Measurements from ENCODE around the gene MCC.

MCC gene

GRCh38 chr5:113325054-113325453 lies 163.2 kb downstream of the MCC start:
- TF ChIP-seq RAD21 (IDR thresholded peaks at IDR 0.05; ENCODE audit: low read depth) (no peak), MAX (IDR thresholded peaks at IDR 0.05) (no peak), FOXM1 (IDR thresholded peaks at IDR 0.05; ENCODE audit: borderline replicate concordance, low read depth) (no peak), TCF12 (IDR thresholded peaks at IDR 0.05; ENCODE audit: low read depth) (no peak), TEAD4 (IDR thresholded peaks at IDR 0.05) (no peak), USF1 (IDR thresholded peaks at IDR 0.05) (no peak), EP300 (IDR thresholded peaks at IDR 0.05; ENCODE audit: borderline replicate concordance) (no peak), CREB1 (IDR thresholded peaks at IDR 0.05; ENCODE audit: low read depth) (no peak), CEBPB (IDR thresholded peaks at IDR 0.05) (no peak)

- TF ChIP-seq CEBPB (IDR thresholded peaks at IDR 0.05) (no peak), REST (IDR thresholded peaks at IDR 0.05; ENCODE audit: low read depth) (no peak), CREB1 (IDR thresholded peaks at IDR 0.05; ENCODE audit: low read depth) (no peak), YY1 (IDR thresholded peaks at IDR 0.05; ENCODE audit: low read depth) (no peak), TCF12 (IDR thresholded peaks at IDR 0.05; ENCODE audit: low read depth) (no peak), ZBTB7A (IDR thresholded peaks at IDR 0.05; ENCODE audit: low read depth) (no peak), TAF1 (IDR thresholded peaks at IDR 0.05; ENCODE audit: low read depth) (no peak), USF1 (IDR thresholded peaks at IDR 0.05) (no peak), RAD21 (IDR thresholded peaks at IDR 0.05; ENCODE audit: low read depth) (no peak), FOXM1 (IDR thresholded peaks at IDR 0.05; ENCODE audit: borderline replicate concordance, low read depth) (no peak)
Observed at GRCh38 chr5:113321276-113321675, 167.0 kb downstream of the MCC start.

GRCh38 chr5:113320273-113320780 lies 167.9 kb downstream of the MCC start:
- TF ChIP-seq REST (IDR thresholded peaks at IDR 0.05; ENCODE audit: low read depth) (no peak), TAF1 (IDR thresholded peaks at IDR 0.05; ENCODE audit: low read depth) (no peak), TEAD4 (IDR thresholded peaks at IDR 0.05) (no peak), CREB1 (IDR thresholded peaks at IDR 0.05; ENCODE audit: low read depth) (no peak), MAX (IDR thresholded peaks at IDR 0.05) (no peak), TCF12 (IDR thresholded peaks at IDR 0.05; ENCODE audit: low read depth) (no peak), EGR1 (IDR thresholded peaks at IDR 0.05) (no peak), RAD21 (IDR thresholded peaks at IDR 0.05; ENCODE audit: low read depth) (no peak), USF1 (IDR thresholded peaks at IDR 0.05) (no peak), CEBPB (IDR thresholded peaks at IDR 0.05) (no peak), ZBTB7A (IDR thresholded peaks at IDR 0.05; ENCODE audit: low read depth) (no peak), FOXM1 (IDR thresholded peaks at IDR 0.05; ENCODE audit: borderline replicate concordance, low read depth) (no peak), NFIC (IDR thresholded peaks at IDR 0.05) (no peak), EP300 (IDR thresholded peaks at IDR 0.05; ENCODE audit: borderline replicate concordance) (no peak), YY1 (IDR thresholded peaks at IDR 0.05; ENCODE audit: low read depth) (no peak)

GRCh38 chr5:113319256-113320053 lies 168.8 kb downstream of the MCC start:
- TF ChIP-seq TAF1 (IDR thresholded peaks at IDR 0.05; ENCODE audit: low read depth): no peak
- no peak for TF ChIP-seq MAX (IDR thresholded peaks at IDR 0.05)

- no peak for TF ChIP-seq ZBTB7A (IDR thresholded peaks at IDR 0.05; ENCODE audit: low read depth)
- no peak for TF ChIP-seq NFIC (IDR thresholded peaks at IDR 0.05)
- no peak for TF ChIP-seq REST (IDR thresholded peaks at IDR 0.05; ENCODE audit: low read depth)
- no peak for TF ChIP-seq CEBPB (IDR thresholded peaks at IDR 0.05)
- no peak for TF ChIP-seq RAD21 (IDR thresholded peaks at IDR 0.05; ENCODE audit: low read depth)
- no peak for TF ChIP-seq TAF1 (IDR thresholded peaks at IDR 0.05; ENCODE audit: low read depth)
- TF ChIP-seq TEAD4 (IDR thresholded peaks at IDR 0.05): no peak
- TF ChIP-seq CREB1 (IDR thresholded peaks at IDR 0.05; ENCODE audit: low read depth): no peak
- no peak for TF ChIP-seq YY1 (IDR thresholded peaks at IDR 0.05; ENCODE audit: low read depth)
- TF ChIP-seq EGR1 (IDR thresholded peaks at IDR 0.05): no peak
- no peak for TF ChIP-seq USF1 (IDR thresholded peaks at IDR 0.05)
- no peak for TF ChIP-seq FOXM1 (IDR thresholded peaks at IDR 0.05; ENCODE audit: borderline replicate concordance, low read depth)
- TF ChIP-seq EP300 (IDR thresholded peaks at IDR 0.05; ENCODE audit: borderline replicate concordance): no peak
- TF ChIP-seq TCF12 (IDR thresholded peaks at IDR 0.05; ENCODE audit: low read depth): no peak
- no peak for TF ChIP-seq MAX (IDR thresholded peaks at IDR 0.05)
Observed at GRCh38 chr5:113317636-113318035, 170.6 kb downstream of the MCC start.

All from Ishikawa (cell line).